SK-N-MC (cell line): Measurements from ENCODE around the gene YLPM1.

ENCODE experiments used
- EZH2 ChIP-seq: fragments of 200-600 bp; sonication (generic); IDR thresholded peaks from one replicate; pipeline ENCODE4 v1.6.1; 2017; ENCODE audit warnings: antibody characterized with exemption
- FOXP2 ChIP-seq: optimal IDR thresholded peaks from 2 replicates; pipeline ENCODE3; 2011; ENCODE audit warnings: mild to moderate bottlenecking, moderate library complexity; ENCODE audit not compliant: insufficient read depth; ENCODE audit errors: extremely low read length, control extremely low read depth
- POLR2AphosphoS5 ChIP-seq: IDR thresholded peaks from 2 replicates; pipeline ENCODE4 v1.6.1; 2012; ENCODE audit warnings: mild to moderate bottlenecking, low read depth, low read length, borderline replicate concordance

GRCh38 chr14:74733221-74733620 is 29.9 kb upstream of the YLPM1 start:
- TF ChIP-seq EZH2 (no peak), POLR2AphosphoS5 (no peak), FOXP2 (no peak)
